ENCODE data around the gene FNDC3B.

The FNDC3B gene

GRCh38 chr3:172277151-172277652 is 237.8 kb downstream of the FNDC3B start:
- Histone ChIP-seq H3K4me3 (ENCODE audit: insufficient read depth, low read length, poor library complexity, severe bottlenecking) (no peak overlapping the region), H4K20me1 (ENCODE audit: low read depth, low read length) (no peaks in the 10 kb centered on the region), H3K9ac (ENCODE audit: low read length) (no peak overlapping the region), H2AFZ (ENCODE audit: low read depth, low read length, severe bottlenecking) (no peak overlapping the region), H3K27me3 (ENCODE audit: low read length) (no peaks in the 10 kb centered on the region), H3K79me2 (ENCODE audit: insufficient read depth, low read length) (no peaks in the 10 kb centered on the region), H3K36me3 (ENCODE audit: low read length) (no peaks in the 10 kb centered on the region), H3K27ac (ENCODE audit: low read depth, low read length) (no peak overlapping the region), H3F3A (ENCODE audit: insufficient read depth) (no peaks in the 10 kb centered on the region), H3K9me2 (replicated peaks; ENCODE audit: insufficient read depth, low read length) (no peaks in the 10 kb centered on the region), H3K9me3 (ENCODE audit: insufficient read depth, low read length) (no peaks in the 10 kb centered on the region), H3K4me2 (ENCODE audit: low read depth, low read length, poor library complexity, severe bottlenecking) (no peak overlapping the region)
- TF ChIP-seq, protein P1, sequence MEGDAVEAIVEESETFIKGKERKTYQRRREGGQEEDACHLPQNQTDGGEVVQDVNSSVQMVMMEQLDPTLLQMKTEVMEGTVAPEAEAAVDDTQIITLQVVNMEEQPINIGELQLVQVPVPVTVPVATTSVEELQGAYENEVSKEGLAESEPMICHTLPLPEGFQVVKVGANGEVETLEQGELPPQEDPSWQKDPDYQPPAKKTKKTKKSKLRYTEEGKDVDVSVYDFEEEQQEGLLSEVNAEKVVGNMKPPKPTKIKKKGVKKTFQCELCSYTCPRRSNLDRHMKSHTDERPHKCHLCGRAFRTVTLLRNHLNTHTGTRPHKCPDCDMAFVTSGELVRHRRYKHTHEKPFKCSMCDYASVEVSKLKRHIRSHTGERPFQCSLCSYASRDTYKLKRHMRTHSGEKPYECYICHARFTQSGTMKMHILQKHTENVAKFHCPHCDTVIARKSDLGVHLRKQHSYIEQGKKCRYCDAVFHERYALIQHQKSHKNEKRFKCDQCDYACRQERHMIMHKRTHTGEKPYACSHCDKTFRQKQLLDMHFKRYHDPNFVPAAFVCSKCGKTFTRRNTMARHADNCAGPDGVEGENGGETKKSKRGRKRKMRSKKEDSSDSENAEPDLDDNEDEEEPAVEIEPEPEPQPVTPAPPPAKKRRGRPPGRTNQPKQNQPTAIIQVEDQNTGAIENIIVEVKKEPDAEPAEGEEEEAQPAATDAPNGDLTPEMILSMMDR (IDR thresholded peaks at IDR 0.05; ENCODE audit: insufficient read depth, low read length, poor library complexity, severe bottlenecking), result no peak
- TF ChIP-seq EZH2phosphoT487 (conservative IDR thresholded peaks at IDR 0.05; ENCODE audit: low read length), result no peak

DNA sequence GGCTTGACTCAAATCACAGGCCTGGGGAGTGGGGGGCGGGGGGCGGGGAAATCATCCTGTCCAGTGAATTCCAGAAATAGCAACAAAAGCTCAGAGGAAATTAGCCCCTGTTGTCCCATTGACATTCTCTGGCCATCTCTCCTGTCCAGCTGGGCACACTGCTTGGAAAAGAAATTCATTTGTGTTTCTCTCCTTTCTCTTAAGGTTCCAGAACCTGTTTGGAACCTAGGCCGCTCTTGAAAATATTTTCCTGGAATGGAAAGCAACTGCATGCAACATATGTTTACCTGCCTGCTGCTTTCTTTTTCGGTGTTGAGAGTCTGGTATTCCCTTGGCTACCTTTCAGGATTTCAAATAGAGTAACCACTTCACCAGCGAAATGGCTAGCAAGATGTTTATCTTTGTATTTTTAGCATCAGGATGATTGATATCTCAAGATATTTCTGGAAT is 239.8 kb downstream of the FNDC3B start:
- H2AFZ ChIP-seq (ENCODE audit: low read depth, low read length, severe bottlenecking), result no peak overlapping the region
- no peaks in the 10 kb centered on the region for H3K79me2 ChIP-seq (ENCODE audit: insufficient read depth, low read length)
- no peaks in the 10 kb centered on the region for H3K9me2 ChIP-seq (replicated peaks; ENCODE audit: insufficient read depth, low read length)
- H3K36me3 ChIP-seq (ENCODE audit: low read length), result no peaks in the 10 kb centered on the region
- no peak overlapping the region for H3K4me2 ChIP-seq (ENCODE audit: low read depth, low read length, poor library complexity, severe bottlenecking)
- no peaks in the 10 kb centered on the region for H3F3A ChIP-seq (ENCODE audit: insufficient read depth)
- H3K27ac ChIP-seq (ENCODE audit: low read depth, low read length), result no peak overlapping the region
- H3K9ac ChIP-seq (ENCODE audit: low read length), result no peak overlapping the region
- H3K4me3 ChIP-seq (ENCODE audit: insufficient read depth, low read length, poor library complexity, severe bottlenecking), result no peak overlapping the region
- no peaks in the 10 kb centered on the region for H3K9me3 ChIP-seq (ENCODE audit: insufficient read depth, low read length)
- TF ChIP-seq EZH2phosphoT487 (conservative IDR thresholded peaks at IDR 0.05; ENCODE audit: low read length), result no peak
- TF ChIP-seq, protein P1 (IDR thresholded peaks at IDR 0.05; ENCODE audit: insufficient read depth, low read length, poor library complexity, severe bottlenecking), result no peak
- no peaks in the 10 kb centered on the region for H4K20me1 ChIP-seq (ENCODE audit: low read depth, low read length)
- H3K27me3 ChIP-seq (ENCODE audit: low read length), result no peaks in the 10 kb centered on the region

DNA sequence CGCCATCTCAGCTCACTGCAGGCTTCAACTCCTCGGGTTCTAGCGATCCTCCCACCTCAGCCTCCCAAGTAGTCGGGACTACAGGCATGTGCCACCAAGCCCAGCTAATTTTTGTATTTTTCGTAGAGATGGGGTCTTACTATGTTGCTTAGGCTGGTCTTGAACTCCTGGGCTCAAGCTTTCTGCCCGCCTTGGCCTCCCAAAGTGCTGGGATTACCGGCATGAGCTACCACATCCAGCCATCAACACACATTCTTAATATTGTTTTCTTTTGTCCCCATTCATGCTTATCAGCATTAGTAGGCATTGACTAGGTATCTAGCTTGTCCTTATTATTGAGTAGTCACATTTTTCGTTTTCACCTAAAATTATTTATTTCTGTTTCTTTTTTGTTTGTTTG is 240.6 kb downstream of the FNDC3B start:
- Histone ChIP-seq H3F3A (ENCODE audit: insufficient read depth) (no peaks in the 10 kb centered on the region), H3K79me2 (ENCODE audit: insufficient read depth, low read length) (no peaks in the 10 kb centered on the region), H3K36me3 (ENCODE audit: low read length) (no peaks in the 10 kb centered on the region), H3K4me2 (ENCODE audit: low read depth, low read length, poor library complexity, severe bottlenecking) (no peak overlapping the region), H3K27me3 (ENCODE audit: low read length) (no peaks in the 10 kb centered on the region), H3K4me3 (ENCODE audit: insufficient read depth, low read length, poor library complexity, severe bottlenecking) (no peak overlapping the region), H3K9me3 (ENCODE audit: insufficient read depth, low read length) (no peaks in the 10 kb centered on the region), H3K27ac (ENCODE audit: low read depth, low read length) (no peak overlapping the region), H4K20me1 (ENCODE audit: low read depth, low read length) (no peaks in the 10 kb centered on the region), H2AFZ (ENCODE audit: low read depth, low read length, severe bottlenecking) (no peak overlapping the region), H3K9ac (ENCODE audit: low read length) (no peak overlapping the region), H3K9me2 (replicated peaks; ENCODE audit: insufficient read depth, low read length) (no peaks in the 10 kb centered on the region)
- TF ChIP-seq, protein P1 (IDR thresholded peaks at IDR 0.05; ENCODE audit: insufficient read depth, low read length, poor library complexity, severe bottlenecking), result no peak
- no peak for TF ChIP-seq EZH2phosphoT487 (conservative IDR thresholded peaks at IDR 0.05; ENCODE audit: low read length)

Measured in SU-DHL-6 (cell line).